ENCODE data around the gene PHB1.
"Not testable (repeated sequence)": the region's sequence is repeated elsewhere in the genome, so short reads cannot be mapped to it uniquely, and the experiment has no call there.

Gene PHB1

GRCh38 chr17:49401971-49402611 is 12.6 kb downstream of the PHB1 start:
- ATAC-seq (no peak), DNase-seq (no peak)
- Mint-ChIP-seq H3K4me1 (peaks cover 35% of the 10 kb centered on the region), H3K27me3 (no peaks in the 10 kb centered on the region), H3K9me3 (no peaks in the 10 kb centered on the region), H3K4me3 (no peak overlapping the region), H3K27ac (no peak overlapping the region)

DNA sequence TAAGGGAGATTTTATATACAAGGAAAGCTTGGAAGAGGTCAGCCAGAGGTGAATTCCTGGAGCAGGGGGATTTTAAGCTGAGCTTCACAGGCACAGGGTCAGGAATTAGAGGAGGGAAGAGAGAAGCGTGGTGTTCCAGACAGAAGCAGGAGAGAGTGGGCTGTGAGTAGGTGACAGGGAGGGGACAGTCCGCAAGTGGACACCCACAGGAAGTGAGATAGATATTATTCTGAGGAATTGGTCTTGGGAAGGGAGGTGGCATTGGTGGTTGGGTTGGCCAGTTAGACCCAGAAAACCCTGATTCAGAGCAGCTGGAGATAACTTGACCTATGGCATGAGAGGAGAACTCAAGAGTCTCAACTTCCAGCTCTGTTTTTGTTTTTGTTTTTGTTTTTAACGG is 14.7 kb downstream of the PHB1 start:
- peak overlapping the region in 1 of 2 donors; percentile 21 for H3K27ac Mint-ChIP-seq
- no peak for ATAC-seq
- DNase-seq, result no peak
- H3K4me1 Mint-ChIP-seq, result peaks cover 16% of the 10 kb centered on the region
- no peaks in the 10 kb centered on the region for H3K9me3 Mint-ChIP-seq
- H3K4me3 Mint-ChIP-seq, result no peak overlapping the region
- H3K27me3 Mint-ChIP-seq, result no peaks in the 10 kb centered on the region

- ATAC-seq (no peak), DNase-seq (no peak)
- no peak overlapping the region for H3K4me3 Mint-ChIP-seq
- H3K27me3 Mint-ChIP-seq, result no peaks in the 10 kb centered on the region
- no peak overlapping the region for H3K27ac Mint-ChIP-seq
- H3K4me1 Mint-ChIP-seq, result peaks cover 14% of the 10 kb centered on the region
- no peaks in the 10 kb centered on the region for H3K9me3 Mint-ChIP-seq
Observed at GRCh38 chr17:49397586-49397985, 17.1 kb downstream of the PHB1 start.

DNA sequence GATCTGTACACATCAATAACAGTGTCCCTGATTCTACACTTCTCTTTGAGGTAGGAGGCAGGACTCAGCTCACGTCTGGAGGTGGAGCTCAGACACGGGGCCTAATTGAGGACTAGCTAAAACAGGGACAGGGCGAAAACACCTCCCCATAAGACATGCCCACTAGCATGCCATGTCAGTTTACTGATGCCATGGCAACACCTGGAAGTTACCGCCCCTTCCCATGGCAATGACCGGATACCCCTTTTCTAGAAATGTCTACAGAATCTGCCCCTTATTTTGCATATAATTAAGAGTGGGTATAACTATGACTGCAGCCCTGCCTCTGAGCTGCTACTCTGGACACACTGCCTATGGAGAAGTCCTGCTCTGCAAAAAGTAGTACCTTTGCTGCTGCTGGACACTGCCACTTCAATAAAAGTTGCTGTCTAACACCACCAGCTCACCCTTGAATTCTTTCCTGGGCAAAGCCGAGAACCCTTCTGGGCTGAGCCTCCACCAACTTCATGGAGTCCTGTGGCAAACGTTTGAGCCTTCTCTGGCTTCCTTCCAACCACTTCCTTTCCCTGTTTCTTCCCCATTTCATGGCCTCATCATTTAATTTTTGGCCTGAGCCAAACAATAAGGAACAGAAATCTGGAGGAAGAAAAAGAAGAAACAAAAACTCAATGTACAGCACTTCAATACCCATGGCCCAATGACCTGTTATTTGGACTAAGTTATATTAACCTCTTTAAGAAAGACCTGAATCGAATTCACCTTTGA is 21.0 kb downstream of the PHB1 start:
- Mint-ChIP-seq H3K4me1 (peaks cover 41% of the 10 kb centered on the region), H3K27ac (peak overlapping the region in 1 of 2 donors; percentile 63), H3K27me3 (no peaks in the 10 kb centered on the region), H3K4me3 (no peak overlapping the region), H3K9me3 (no peaks in the 10 kb centered on the region)
- DNase-seq (no peak), ATAC-seq (no peak)

DNA sequence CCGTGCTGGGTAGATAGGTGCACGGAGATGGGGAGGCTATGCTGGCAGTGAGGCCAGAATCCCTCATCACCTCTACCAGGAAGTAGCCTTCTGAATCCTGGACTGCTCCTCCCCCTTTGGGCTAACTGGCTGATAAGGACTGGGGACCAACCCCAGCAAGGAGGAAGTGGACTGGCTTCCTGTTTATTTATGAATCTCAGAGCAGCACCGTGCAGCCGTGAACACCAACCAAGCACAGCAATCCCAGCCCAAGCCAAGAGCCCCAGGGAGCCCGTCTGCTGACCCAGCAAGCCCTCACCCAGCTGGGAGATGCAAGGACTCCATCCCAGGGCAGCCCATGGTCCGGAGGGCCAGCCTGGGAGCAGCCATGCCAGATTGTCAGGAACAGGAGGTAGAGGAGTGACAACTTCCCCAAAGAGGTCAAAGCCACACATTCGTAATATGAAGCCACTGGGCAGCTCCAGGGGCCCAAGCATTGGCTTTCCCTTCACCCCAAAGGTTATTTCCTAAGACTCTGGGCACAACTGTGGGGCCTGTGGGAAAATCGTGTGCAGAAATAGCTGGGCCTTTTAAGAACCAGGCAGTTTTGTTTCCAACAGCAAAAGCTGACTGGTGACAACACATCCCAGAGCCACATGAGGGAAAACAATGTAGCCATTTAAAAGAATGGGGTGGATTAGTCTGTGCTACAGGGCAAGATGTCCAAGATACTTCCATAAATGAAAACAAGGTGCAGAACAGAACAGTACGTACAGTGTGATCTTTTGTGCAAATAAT is 23.9 kb downstream of the PHB1 start:
- Mint-ChIP-seq H3K9me3 (no peaks in the 10 kb centered on the region), H3K27ac (peak overlapping the region; percentile 96 to 97), H3K27me3 (no peaks in the 10 kb centered on the region), H3K4me3 (peak overlapping the region; percentile 80 to 83), H3K4me1 (peaks cover 59% of the 10 kb centered on the region)
- ATAC-seq, result peak; percentile 59
- peak in 1 of 2 donors; percentile 30 for DNase-seq

GRCh38 chr17:49389514-49390347 is 25.0 kb downstream of the PHB1 start:
- Mint-ChIP-seq H3K27ac (peak overlapping the region; percentile 69 to 97), H3K4me1 (peaks cover 55% of the 10 kb centered on the region), H3K4me3 (peak overlapping the region; percentile 27 to 83)
- DNase-seq, H3K27me3 Mint-ChIP-seq, ATAC-seq, H3K9me3 Mint-ChIP-seq: not testable (repeated sequence)

DNA sequence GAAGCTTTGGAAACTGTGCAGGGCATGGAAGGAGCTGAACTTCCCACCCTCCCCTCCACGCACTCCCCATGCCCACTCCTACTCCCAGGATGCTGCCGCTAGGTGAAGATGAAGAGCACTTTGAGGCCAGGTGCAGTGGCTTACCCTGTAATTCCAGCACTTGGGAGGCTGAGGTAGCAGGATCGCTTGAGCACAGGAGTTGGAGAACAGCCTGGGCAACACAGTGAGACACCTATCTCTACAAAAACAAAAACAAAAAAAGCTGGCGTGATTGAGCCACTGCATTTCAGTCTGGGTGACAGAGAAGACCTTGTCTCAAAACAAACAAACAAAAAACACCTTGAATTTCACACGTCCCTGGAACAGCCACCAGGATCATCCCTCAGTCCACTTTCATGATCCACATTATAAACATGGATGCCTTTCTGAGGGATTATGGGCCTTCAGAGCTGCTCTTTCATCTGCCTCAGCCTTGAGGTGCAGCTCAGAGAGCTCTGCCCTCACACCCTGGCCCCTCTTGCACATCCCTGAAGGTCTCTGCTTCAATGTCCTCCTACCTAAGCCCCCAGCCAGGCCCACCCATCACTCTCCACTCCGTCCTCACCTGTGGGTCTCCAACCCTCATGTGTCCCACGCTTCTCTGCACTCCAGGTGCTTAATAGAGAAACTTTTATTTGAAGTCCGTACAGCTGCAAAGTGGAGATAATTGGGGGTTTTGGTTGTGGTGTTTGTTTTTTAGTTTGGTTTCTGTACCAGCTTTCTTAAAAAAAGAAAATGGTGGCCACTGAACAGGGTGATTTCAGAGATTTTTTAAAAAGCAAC is 25.8 kb downstream of the PHB1 start:
- H3K27ac Mint-ChIP-seq, result peak overlapping the region; percentile 96 to 97
- H3K4me1 Mint-ChIP-seq, result peaks cover 49% of the 10 kb centered on the region

GRCh38 chr17:49388290-49388640 is 26.4 kb downstream of the PHB1 start:
- Mint-ChIP-seq H3K27ac (peak overlapping the region; percentile 96 to 97), H3K4me1 (peaks cover 45% of the 10 kb centered on the region), H3K9me3 (peaks cover 0 to 6% of the 10 kb centered on the region in 2 donors), H3K4me3 (peak overlapping the region; percentile 75 to 83), H3K27me3 (no peaks in the 10 kb centered on the region)
- DNase-seq (peak; percentile 20 to 25), ATAC-seq (peak; percentile 78)

More for the DNA sequence above, 25.8 kb downstream of the PHB1 start:
- no peak for ATAC-seq
- no peak for DNase-seq
- H3K27me3 Mint-ChIP-seq, result no peaks in the 10 kb centered on the region
- peak overlapping the region; percentile 75 to 83 for H3K4me3 Mint-ChIP-seq
- peaks cover 0 to 2% of the 10 kb centered on the region in 2 donors for H3K9me3 Mint-ChIP-seq

DNA sequence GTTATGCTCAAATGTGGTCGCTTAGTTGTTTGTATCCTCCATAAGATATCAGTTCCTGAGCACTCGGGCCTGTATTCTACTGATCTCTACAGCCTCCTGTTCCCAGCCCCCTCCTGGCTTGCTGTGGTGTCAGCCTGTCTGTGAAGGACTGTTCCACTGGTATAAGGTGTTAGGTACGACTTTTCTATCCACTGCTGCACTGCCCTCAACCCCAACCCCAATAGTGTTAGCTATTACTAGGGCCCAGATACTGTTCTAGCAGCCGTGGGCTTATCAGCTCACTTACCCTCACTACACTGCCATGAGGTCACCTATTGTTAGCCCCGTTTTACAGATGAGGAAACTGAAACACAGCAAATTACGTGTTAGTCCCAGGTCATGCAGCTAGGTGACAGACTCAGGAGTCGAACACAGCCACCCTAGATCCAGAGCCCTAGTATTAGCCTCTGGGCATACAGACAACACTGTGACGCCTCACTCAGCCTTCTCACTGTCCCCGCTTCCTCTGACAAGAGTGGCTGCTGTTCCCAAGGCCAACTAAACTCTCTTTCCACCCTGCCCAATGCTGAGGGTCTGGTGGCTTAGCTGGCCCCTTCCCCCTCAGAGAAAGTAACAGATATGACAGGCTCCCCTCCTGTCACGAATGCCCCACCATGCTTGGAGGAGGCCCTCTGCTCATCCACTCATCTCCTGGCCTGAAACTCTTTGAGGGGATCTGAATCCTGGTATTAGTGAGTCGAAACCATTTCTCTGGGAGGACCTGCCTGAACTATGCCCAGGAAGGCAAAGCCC is 27.0 kb downstream of the PHB1 start:
- Mint-ChIP-seq H3K27ac (peak overlapping the region; percentile 96 to 97), H3K9me3 (peaks cover 0 to 6% of the 10 kb centered on the region in 2 donors), H3K4me1 (peaks cover 45% of the 10 kb centered on the region), H3K4me3 (peak overlapping the region; percentile 75 to 83), H3K27me3 (no peaks in the 10 kb centered on the region)
- ATAC-seq (peak; percentile 60), DNase-seq (peak in 1 of 2 donors; percentile 20)

DNA sequence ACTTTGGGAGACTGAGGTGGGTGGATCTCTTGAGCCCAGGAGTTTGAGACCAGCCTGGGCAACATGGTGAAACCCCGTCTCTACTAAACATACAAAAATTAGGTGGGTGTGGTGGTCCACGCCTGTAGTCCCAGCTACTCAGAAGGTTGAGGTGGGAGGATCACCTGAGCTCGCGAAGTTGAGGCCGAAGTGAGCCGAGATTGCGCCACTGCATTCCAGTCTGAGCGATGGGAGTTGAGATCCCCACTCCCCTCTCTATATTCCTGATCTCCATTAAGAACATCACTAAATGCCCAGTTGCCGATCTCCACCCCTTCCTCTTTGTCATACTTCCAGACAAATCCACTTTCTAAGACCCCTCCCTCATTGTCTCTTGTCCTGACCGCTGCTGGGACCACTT is 28.3 kb downstream of the PHB1 start:
- Mint-ChIP-seq H3K9me3 (peaks cover 0 to 6% of the 10 kb centered on the region in 2 donors), H3K4me3 (no peak overlapping the region), H3K27ac (no peak overlapping the region), H3K27me3 (no peaks in the 10 kb centered on the region), H3K4me1 (peaks cover 44% of the 10 kb centered on the region)
- DNase-seq (no peak), ATAC-seq (no peak)

DNA sequence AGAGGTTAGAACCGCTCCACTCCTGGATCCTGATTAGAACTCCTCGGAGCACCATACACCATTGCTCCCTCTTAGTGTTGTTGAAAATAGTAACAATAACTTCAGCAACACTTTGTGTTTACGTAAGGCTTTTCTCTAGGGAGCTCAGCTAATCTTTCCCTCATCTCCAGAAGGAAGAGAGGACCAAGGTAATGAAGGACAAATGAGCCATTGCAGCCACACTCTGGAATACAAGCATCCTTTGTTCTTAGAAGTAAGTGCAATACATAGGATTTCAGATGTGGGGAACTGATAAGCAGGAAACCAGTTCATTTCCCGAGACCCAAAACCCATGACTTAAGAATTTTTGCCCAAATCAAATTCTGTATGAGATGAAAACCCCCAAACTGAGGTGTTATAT is 29.7 kb downstream of the PHB1 start:
- DNase-seq, result no peak

GRCh38 chr17:49383060-49383459 is 31.6 kb downstream of the PHB1 start:
- DNase-seq (no peak), ATAC-seq (no peak)
- H3K27me3 Mint-ChIP-seq, result no peaks in the 10 kb centered on the region
- H3K4me1 Mint-ChIP-seq, result peaks cover 11% of the 10 kb centered on the region
- peaks cover 0 to 6% of the 10 kb centered on the region in 2 donors for H3K9me3 Mint-ChIP-seq
- H3K27ac Mint-ChIP-seq, result no peak overlapping the region
- no peak overlapping the region for H3K4me3 Mint-ChIP-seq

More for the DNA sequence above, 29.7 kb downstream of the PHB1 start:
- H3K27ac Mint-ChIP-seq, result no peak overlapping the region
- H3K9me3 Mint-ChIP-seq, result peaks cover 0 to 6% of the 10 kb centered on the region in 2 donors
- H3K4me1 Mint-ChIP-seq, result peaks cover 30% of the 10 kb centered on the region
- H3K27me3 Mint-ChIP-seq, result no peaks in the 10 kb centered on the region
- no peak overlapping the region for H3K4me3 Mint-ChIP-seq
- no peak for ATAC-seq

- no peak for ATAC-seq
- Mint-ChIP-seq H3K4me3 (no peak overlapping the region), H3K4me1 (peaks cover 6% of the 10 kb centered on the region), H3K27ac (no peak overlapping the region), H3K27me3 (no peaks in the 10 kb centered on the region), H3K9me3 (peaks cover 0 to 6% of the 10 kb centered on the region in 2 donors)
- DNase-seq, result no peak
Observed at GRCh38 chr17:49382556-49382955, 32.1 kb downstream of the PHB1 start.

DNA sequence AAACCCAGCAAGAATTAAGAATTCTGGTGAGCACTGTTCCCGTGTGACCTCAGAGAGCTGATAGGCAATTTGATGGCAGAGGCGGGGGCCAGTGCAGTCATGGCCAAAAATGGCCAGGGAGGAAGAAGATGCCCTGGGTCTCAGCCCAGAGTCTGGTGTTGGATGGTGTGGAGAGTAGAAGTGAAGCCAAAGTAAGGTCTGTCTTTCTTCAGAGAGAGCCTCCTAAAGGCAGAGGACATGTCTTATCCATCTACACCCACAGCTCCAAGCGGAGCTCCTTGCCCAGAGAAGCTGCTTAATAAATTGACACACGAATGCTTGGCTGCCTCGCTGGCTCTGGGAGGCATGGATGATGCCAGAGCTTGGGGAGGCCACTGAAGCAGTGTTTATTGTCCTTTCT is 32.9 kb downstream of the PHB1 start:
- H3K4me3 Mint-ChIP-seq, result no peak overlapping the region

More for the DNA sequence above, 32.9 kb downstream of the PHB1 start:
- peaks cover 0 to 6% of the 10 kb centered on the region in 2 donors for H3K9me3 Mint-ChIP-seq
- no peaks in the 10 kb centered on the region for H3K4me1 Mint-ChIP-seq
- H3K27me3 Mint-ChIP-seq, result no peaks in the 10 kb centered on the region
- ATAC-seq, result no peak
- H3K27ac Mint-ChIP-seq, result no peak overlapping the region
- no peak for DNase-seq
